Measurements from ENCODE around the gene SPEN. TPM values are rescaled to one million over a fixed set of nuclear protein-coding genes. Genes with fewer than 3 reads are reported as not detected.

The SPEN gene
- total and polyA plus RNA-seq, 2 experiments from 2014 or later, result 25.8 to 31.6 TPM

DNA sequence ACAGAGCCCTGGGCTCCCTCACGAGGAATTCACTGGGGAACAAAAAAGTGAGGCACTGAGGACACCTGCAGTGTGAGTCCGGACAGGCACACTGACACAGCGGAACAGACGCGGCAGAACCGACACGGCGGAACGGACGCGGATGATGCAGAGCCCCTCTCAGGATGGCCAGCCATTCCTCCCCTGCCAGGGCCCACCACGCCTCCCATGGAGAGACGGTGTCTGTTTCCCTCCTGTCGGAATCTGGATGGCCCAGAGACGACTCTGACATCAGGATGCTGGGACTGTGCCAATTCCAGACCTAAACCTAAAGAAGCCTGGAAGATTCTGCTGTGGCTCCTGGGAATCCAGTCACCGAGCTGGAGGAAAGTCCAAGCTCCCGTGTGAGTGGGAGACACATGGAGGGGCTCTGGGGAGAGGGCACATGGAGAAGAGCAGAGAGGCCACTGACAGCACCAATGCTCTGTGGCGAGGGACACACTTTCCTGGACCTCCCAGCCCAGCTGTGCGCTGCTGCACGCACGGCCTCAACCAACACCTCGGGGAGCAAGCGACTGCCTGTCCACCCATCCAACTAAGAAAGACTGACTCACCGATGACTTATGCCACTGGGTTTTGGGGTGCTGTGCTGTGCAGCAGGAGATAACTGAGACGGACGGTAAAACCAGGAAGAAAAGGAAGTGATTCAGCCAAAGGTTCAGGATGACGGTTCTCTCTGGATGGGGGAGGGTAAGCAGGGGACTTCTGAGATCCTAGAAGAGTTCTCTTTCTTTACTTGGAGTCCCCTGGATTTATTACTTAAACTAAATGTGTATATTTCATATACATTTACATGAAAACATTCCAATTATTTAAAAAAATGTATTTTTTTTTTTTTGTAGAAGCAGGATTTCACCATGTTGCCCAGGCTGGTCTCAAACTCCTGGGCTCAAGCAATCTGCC, 105.1 kb downstream of the SPEN start:
- DNase-seq (ENCODE audit: low read depth in 1 of 2, low spot score in 1 of 2), result peak in 1 of 2 donors; percentile 78
- H3K27me3 ChIP-seq, result no peaks in the 10 kb centered on the region
- no peak for TF ChIP-seq CTCF (IDR thresholded peaks at IDR 0.05; ENCODE audit: low read depth, low read length)
- H3K27ac ChIP-seq, result no peak overlapping the region
- H3K4me3 ChIP-seq, result no peak overlapping the region
- no peaks in the 10 kb centered on the region for H3K36me3 ChIP-seq
- peaks cover 75% of the 10 kb centered on the region for H3K4me1 ChIP-seq (ENCODE audit: low read depth)
- no peaks in the 10 kb centered on the region for H3K9me3 ChIP-seq (ENCODE audit: low read depth)

DNA sequence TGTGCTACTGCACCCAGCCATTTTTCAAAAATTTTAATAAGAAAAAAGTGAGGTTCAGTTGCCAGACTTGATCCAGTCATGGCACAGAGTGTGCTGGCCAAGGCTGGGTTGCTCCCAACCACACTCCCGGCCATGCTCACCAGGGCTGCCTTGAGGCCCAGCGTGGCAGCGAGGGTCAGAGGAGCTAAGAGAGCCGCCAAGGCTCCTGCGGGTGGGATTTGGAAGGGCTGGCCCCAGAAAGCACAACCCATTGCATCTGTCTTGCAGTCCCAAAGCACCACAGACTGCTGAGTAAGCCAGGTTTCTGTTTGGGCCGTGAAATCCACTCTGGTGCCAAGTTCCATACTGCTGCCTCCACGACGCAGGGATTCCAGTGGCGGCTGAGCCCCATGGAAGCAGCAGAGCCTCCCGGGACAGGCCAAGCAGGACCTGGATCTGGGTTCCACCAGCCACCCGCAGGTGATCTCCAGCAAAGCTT, 105.8 kb downstream of the SPEN start:
- DNase-seq (ENCODE audit: low read depth in 1 of 2, low spot score in 1 of 2), result peak in 1 of 2 donors; percentile 58
- Histone ChIP-seq H3K27ac (peak overlapping the region; percentile 60), H3K36me3 (no peaks in the 10 kb centered on the region), H3K9me3 (ENCODE audit: low read depth) (no peaks in the 10 kb centered on the region), H3K4me1 (ENCODE audit: low read depth) (peaks cover 83% of the 10 kb centered on the region), H3K27me3 (no peaks in the 10 kb centered on the region), H3K4me3 (no peak overlapping the region)
- no peak for TF ChIP-seq CTCF (IDR thresholded peaks at IDR 0.05; ENCODE audit: low read depth, low read length)

DNA sequence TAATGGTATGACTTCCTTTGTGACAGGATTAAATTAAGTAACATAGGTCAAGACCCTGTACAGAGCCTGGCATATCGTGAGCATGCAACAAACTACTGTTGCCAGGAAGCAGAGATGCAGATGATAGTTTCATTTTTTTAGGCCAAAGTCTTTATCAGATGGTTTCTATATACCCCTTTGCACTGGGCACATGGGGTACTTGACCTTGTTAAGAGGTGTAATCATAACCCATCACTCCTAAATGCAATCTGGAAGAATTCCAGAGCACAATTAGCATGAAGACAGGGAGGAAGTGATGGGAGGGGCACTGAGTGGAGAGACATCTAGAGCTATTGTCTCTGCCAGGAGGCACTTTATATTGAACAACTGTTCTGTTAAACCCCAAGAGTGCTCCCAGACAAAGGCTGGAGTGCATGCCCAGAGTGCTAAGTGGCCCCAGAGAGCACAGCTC, 106.3 kb downstream of the SPEN start:
- Histone ChIP-seq H3K36me3 (no peaks in the 10 kb centered on the region), H3K9me3 (ENCODE audit: low read depth) (no peaks in the 10 kb centered on the region), H3K27me3 (no peaks in the 10 kb centered on the region), H3K27ac (peak overlapping the region; percentile 60), H3K4me3 (no peak overlapping the region), H3K4me1 (ENCODE audit: low read depth) (peaks cover 85% of the 10 kb centered on the region)
- peak in 1 of 2 donors; percentile 46 for DNase-seq (ENCODE audit: low read depth in 1 of 2, low spot score in 1 of 2)
- TF ChIP-seq CTCF (IDR thresholded peaks at IDR 0.05; ENCODE audit: low read depth, low read length), result no peak

DNA sequence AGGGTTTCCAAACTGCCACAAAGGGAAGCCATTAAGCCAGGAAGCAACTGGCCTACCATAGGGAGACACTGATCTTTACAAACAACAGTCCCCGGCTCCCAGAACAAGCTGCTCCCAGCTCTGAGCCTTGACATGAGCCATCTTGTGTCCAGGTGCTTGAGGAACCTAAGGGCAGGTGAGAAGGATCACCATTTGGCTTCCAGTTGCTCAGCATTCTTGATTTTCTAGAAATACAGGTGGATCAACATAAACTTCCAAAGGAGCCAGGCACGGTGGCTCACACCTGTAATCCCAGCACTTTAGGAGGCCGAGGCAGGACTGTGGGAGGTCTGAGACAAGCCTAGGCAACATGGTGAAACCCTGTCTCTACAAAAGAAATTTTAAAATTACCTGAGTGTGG, 106.8 kb downstream of the SPEN start:
- Histone ChIP-seq H3K4me1 (ENCODE audit: low read depth) (peaks cover 84% of the 10 kb centered on the region), H3K27me3 (no peaks in the 10 kb centered on the region), H3K36me3 (no peaks in the 10 kb centered on the region), H3K9me3 (ENCODE audit: low read depth) (no peaks in the 10 kb centered on the region), H3K27ac (peak overlapping the region; percentile 60), H3K4me3 (no peak overlapping the region)
- DNase-seq (ENCODE audit: low read depth in 1 of 2, low spot score in 1 of 2), result no peak
- no peak for TF ChIP-seq CTCF (IDR thresholded peaks at IDR 0.05; ENCODE audit: low read depth, low read length)

DNA sequence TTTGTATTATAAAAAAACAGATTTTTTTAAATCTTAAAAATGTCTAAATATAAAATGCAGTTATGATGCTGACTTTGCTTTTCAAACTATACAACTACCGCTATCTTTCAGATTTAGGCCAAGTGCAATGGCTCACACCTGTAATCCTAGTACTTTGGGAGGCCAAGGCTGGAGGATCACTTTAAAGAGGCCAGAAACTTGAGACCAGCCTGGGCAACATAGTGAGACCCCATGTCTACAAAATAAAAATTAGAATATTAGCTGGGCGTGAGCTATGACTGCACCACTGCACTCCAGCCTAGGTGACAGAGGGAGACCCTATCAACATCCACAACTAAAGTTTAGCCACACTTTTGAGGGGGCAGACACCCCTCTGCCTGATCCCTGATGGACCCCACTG, 108.0 kb downstream of the SPEN start:
- peak overlapping the region; percentile 65 for H3K27ac ChIP-seq

More for the DNA sequence above, 108.0 kb downstream of the SPEN start:
- Histone ChIP-seq H3K27me3 (no peaks in the 10 kb centered on the region), H3K36me3 (no peaks in the 10 kb centered on the region), H3K9me3 (ENCODE audit: low read depth) (no peaks in the 10 kb centered on the region), H3K4me3 (no peak overlapping the region), H3K4me1 (ENCODE audit: low read depth) (peaks cover 76% of the 10 kb centered on the region)
- no peak for DNase-seq (ENCODE audit: low read depth in 1 of 2, low spot score in 1 of 2)
- TF ChIP-seq CTCF (IDR thresholded peaks at IDR 0.05; ENCODE audit: low read depth, low read length), result no peak
